Measurements from ENCODE around the gene RELB.

The RELB gene

DNA sequence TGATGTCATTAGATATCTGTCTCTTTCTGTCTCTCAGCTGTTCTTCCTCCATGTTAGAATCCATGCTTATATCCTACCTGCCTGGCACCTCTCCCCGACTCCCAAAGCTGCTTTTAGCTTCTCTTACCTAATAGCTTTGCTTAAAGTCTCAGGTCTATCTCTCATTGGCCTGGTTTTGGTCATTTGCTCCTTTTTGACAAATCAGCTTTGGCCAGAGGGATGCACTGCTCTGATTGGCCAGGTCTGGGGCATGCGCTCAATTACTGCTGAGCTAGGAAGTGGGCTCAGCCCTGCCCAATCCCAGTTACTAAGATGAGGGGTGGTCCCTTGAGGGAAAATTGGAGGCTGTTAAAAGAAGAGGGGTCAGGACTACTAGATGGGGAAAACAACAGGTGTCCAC is 26.1 kb downstream of the RELB start:
- no peak for DNase-seq

DNA sequence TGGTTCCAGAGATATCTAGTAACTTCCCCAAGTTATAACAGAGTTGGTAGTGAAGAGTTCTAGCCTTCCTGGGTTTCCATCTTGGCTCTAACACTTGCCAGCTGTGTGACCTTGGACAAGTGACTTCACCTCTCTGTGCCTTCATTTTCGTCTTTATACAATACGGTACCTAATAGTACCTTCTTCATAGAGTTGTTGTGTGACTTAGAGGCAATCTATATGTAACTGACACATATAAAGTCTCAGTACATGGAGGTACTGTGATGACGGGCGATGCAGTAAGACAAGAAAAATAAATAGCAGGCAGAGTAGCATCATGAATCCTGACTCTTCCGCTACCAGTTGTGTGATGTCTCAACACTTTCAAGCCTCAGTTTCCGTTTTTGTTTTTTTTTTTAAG is 29.6 kb downstream of the RELB start:
- no peak for DNase-seq

DNA sequence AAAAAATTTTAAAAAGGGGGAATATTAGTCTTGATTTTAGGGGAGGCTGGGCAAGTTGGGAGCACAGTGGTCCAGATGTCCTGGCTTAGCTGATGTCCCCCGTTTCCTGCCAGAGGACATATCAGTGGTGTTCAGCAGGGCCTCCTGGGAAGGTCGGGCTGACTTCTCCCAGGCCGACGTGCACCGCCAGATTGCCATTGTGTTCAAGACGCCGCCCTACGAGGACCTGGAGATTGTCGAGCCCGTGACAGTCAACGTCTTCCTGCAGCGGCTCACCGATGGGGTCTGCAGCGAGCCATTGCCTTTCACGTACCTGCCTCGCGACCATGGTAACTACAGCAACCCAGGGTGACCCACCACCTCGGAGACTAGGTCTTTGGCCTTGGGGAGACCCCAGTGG is 31.2 kb downstream of the RELB start:
- no peak for DNase-seq

DNA sequence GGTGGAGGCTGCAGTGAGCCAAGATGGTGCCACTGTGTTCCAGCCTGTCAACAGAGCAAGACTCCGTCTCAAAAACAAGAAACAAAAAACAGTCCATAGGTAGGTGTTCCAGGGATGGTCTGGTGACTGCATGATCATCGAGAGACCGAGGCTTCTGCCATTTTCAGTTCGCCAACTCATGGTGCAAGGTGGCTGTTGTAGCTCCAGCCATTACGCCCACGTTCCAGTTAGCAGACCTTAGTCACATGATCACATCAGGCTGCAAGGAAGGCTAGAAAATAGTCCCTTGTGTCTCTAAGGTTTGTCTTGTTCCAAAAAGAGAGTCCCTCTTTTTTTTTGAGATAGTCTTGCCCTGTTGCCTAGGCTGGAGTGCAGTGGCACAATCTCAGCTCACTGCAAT is 34.5 kb downstream of the RELB start:
- no peak for DNase-seq

DNA sequence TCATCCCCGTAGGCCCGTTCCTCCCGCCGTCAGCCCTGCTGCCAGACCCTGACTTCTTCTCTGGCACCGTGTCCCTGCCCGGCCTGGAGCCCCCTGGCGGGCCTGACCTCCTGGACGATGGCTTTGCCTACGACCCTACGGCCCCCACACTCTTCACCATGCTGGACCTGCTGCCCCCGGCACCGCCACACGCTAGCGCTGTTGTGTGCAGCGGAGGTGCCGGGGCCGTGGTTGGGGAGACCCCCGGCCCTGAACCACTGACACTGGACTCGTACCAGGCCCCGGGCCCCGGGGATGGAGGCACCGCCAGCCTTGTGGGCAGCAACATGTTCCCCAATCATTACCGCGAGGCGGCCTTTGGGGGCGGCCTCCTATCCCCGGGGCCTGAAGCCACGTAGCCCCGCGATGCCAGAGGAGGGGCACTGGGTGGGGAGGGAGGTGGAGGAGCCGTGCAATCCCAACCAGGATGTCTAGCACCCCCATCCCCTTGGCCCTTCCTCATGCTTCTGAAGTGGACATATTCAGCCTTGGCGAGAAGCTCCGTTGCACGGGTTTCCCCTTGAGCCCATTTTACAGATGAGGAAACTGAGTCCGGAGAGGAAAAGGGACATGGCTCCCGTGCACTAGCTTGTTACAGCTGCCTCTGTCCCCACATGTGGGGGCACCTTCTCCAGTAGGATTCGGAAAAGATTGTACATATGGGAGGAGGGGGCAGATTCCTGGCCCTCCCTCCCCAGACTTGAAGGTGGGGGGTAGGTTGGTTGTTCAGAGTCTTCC is 36.3 kb downstream of the RELB start:
- DNase-seq, result no peak

DNA sequence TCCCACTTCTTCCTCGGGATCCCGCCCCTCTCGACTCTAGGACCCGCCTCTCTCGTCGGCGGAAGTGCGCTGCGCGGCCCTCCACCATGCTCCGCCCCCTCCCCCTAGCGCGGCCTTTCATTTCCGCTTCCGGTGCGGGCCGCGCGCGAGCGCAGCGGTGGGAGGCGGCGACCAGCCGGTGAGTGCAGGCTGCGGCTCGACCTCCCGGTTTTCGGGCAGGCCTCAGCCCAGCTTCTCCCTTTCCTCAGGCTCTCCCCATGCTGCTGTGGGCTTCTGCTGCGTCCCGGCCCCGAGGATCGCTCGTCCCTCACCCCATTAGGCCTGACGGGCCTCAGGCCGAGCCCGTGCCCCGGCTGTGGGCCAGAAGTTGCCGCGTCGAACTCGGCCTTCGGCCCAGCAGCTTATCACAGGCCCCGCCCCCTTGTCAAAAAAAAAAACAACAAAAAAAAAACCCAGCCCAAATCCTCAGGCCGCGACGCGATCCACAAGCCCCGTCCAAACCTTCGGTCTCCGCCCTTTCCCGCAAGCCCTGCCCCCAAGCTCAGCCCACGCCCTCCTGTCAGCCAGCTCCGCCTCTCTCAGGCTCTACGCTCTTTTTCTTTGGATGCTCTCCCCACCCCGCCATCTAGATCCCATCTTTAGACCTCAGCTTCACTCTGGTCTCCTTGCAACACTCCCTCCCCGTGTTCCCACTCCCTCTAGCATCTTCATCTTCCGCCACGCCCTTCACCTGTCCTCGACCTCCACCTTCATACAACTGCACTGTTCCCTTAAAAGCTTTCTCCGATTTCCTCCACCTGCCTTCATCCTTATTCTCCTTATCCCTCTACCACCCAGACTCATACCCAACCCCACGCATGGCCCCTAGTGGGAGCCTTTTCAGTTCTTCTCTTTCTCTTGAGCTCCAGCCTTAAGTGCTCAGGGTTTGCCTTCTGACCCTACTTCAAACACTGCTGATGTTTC is 37.9 kb downstream of the RELB start, which contains the start of gene CLASRP:
TSS of gene CLASRP (plus strand) at position 115 of the 963 bp plus-strand sequence. CDS start 1,168 bp downstream, outside the sequence.
- DNase-seq, result peak; percentile 93

DNA sequence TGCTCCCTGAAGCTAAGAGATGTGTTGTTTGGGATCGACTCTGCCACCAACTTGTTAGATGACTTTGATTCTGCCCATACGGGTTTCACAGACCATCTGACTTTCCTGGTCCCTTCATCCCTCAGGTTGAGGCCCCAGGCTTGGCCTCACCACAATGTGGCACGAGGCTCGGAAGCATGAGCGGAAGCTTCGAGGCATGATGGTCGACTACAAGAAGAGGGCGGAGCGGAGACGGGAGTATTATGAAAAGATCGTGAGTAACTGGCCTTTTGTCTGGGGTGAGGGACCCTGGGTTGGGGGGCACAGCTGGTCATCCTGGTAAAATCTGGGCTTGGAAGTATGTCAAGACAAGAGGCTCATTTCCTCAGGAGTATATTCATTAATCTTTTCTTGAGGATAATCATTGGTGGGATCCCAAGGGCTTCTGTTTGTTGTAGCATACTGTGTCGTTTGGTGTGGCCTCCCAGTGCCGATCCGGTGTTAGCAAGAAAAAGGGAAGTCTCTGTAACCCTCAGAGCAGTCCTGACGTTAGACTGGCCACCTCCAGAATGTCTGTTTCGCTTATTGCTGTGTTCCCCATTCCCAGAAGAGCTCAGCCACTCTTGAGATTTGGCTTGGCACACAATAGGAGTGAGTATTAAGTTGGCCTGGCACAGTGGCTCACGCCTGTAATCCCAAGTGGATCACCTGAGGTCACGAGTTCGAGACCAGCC is 39.0 kb downstream of the RELB start:
- DNase-seq, result no peak

DNA sequence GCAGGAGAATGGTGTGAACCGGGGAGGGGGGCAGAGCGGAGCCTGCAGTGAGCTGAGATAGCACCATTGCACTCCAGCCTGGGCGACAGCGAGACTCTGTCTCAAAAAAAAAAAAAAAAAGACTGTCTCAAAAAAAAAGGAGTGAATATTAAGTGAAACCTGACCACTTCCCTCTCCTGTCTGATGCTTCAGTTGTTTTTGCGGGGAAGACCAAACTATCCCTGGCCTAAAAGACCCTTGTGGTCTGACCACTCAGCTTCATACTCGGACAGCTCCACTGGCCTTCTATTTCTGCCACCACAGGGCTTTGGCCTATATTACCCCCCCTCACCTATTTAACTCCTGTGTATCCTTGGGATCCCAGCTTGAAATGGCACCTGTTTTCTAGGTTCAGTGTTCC is 39.9 kb downstream of the RELB start:
- no peak for DNase-seq

DNA sequence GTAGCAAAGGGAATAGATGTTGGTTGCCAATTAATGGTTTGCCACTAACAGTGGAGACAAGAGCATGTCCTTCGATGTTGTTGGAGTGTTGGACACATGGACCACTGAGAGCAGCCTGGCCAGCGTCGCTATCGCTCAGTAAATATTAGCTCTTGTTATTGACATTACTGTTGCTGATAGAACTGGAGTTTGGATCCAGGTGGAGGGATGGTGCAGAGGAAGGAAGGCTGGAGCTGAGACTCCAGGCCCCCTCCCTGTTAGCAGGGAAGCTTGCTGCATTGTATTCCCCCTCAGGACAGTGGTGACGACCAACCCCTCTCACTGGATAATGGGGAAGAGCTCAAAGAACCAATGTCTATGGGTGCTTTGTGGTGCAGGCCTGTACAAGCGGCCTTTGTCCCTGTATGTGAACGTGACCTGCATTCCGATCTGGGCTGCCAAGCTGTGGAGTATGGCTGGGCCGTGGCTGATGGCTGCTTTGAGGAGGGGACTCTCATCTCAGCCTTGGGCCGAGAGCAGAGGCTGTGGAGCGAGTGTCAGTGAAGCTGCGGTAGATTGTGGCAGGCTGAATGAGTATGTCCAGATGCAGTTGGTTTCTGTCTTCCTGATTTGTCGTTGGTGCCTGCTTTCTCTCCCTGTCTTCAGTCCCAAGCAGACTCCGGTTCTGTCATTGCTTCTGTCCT is 44.5 kb downstream of the RELB start:
- peak; percentile 90 for DNase-seq

DNA sequence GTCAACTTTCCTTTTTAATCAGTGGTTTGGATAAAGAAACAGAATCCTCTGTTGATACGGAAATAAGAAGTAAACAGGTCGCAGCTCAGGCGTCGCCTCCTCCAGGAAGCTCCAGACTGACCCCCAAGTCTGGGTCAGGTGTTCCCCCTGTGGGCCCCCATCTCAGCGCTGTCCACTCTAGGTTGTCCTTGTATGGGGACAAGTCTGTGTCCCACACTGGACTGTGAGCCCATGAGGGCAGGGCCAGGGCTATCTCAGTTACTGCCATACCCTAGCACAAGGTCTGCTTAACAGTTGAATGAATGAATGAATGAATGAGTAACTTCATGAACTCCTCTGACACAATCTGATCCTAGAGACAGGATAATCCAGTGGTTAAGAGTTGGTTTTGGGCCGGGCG is 45.1 kb downstream of the RELB start:
- DNase-seq, result no peak

DNA sequence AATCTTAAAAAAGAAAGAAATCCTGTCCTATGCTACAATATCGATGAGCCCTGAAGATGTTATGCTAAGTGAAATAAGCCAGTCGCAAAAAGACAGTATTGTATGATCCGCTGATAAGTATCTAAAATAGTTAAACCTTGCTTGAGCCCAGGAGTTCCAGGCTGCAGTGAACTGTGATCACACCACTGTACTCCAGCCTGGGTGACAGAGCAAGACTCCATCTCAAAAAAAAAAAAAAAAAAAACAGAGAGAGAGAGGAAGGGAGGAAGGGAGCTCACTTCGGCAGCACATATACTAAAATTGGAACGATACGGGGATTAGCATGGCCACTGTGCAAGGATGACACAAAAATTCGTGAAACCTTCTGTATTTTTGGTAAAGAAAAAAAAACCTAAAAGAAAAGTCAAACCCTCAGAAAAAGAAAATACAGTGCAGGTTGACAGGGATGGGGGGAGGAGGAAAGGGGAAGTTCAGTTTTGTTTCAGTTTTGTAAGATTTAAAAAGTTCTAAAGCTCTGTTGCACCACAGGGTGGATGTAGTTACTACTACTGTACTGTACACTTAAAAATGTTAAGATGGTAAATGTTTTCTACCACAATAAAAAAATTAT is 46.0 kb downstream of the RELB start:
- DNase-seq, result no peak

DNA sequence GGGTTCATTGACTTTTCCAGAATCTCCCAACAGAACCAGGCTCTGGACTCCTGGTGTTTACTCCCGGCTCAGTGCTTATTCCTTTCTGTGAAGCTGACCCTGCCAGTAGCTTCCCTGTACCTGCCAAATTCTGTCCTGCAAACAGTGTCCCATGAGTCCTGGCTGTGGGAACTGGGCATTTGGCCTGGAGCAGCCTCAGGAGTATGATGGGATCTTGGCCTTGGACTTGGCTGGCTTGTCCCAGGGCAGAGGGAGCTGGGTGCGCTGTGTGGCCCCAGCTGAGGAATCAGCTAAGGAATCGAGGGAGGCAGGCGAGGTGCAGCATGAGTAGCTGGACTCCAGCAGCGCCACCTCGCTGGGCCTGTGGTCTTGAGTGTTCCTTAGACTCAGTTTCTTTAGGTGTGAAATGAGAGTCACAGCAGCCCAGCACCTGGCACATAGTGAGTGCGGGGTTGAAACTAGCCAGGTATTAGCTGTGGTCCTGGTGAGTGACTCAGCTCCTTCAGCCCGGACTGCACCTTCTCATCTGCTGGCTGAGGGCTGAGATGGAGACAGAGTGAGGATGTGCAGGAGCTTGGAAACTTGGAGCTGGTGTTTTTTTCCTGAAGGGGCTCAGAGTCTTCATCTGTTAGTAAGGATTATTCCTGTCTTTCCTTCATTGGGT is 47.9 kb downstream of the RELB start:
- no peak for DNase-seq

DNA sequence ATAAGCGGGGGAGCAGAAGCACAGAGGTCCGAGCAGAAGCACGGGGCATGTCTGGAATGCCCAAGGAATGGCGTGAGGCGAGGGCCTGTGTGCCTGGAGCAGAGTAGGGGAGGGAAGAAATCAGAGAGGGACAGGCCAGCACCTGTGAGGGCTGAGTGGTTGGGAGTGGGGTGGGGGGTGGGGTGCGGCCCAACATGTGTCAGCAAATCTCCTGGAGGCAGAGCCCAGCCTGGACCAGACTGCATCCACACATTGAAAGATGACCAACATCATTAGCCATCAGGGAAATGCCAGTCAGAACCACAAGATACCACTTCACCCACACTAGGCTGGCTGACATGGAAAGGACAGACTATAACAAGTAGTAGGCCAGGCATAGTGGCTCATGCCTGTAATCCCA is 48.8 kb downstream of the RELB start:
- DNase-seq, result no peak

DNA sequence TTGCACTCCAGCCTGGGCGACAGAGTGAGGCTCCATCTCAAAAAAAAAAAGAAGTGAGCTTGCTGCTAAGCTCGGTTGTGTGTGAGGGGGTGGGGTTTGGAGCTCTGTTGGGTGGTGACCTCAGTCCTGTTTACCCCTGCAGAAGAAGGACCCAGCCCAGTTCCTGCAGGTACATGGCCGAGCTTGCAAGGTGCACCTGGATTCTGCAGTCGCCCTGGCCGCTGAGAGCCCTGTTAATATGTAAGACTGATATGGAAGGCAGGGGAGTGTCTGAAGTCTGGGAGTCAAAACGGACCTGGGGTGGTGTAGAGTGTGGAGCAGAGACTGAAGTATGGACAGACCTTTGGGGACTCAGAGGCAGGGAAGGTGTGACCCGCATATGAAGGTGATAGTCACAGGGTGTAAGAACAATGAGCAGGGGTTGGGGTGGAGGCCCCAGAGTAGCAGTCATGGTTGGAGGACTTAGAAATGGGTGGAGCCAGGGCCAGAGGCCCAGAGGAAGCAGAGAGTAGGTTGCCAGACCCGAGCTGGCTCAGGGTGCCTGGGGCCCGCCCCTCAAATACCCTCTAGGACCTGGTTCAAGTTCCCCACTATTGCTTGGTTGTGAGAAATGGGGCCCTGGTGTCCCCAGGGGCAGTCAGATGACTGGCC is 50.8 kb downstream of the RELB start:
- no peak for DNase-seq

DNA sequence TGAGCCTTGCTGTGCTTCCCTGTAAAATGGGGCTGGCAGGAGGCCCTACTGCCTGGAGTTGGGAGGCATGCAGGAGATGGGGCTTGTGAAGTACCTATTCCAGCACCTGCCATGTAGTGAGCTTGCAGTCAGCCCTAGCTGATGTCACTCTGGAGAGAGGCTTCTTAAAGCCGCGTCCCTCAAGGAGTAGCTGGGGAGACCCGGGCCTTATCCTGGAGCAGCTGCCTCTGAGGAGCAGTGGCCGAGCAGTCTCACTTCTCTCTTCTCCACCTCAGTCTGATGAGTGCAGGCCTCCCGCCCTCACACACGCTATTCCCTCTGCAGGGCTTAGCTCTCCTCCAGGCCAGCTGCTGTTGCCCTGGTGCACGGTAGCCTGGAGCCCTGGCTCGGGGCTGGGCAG is 55.6 kb downstream of the RELB start:
- DNase-seq, result no peak

DNA sequence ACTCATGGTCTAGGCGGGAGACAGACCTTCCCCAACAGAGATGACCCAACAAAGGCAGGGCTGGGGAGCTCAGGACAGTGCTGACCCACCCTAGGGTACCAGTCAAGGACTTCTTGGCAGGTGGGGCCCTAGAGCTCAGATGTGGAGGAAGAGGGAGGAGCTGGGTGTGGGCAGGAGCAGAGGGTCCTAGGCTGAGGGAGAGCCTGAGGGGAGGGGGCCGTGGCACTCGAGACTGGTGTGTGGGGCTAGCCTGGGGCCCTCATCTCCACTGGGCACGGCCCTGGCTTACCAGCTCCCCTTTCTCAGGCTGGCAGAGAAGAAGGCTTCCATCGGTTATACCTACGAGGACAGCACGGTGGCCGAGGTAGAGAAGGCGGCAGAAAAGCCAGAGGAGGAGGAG is 56.2 kb downstream of the RELB start:
- no peak for DNase-seq

DNA sequence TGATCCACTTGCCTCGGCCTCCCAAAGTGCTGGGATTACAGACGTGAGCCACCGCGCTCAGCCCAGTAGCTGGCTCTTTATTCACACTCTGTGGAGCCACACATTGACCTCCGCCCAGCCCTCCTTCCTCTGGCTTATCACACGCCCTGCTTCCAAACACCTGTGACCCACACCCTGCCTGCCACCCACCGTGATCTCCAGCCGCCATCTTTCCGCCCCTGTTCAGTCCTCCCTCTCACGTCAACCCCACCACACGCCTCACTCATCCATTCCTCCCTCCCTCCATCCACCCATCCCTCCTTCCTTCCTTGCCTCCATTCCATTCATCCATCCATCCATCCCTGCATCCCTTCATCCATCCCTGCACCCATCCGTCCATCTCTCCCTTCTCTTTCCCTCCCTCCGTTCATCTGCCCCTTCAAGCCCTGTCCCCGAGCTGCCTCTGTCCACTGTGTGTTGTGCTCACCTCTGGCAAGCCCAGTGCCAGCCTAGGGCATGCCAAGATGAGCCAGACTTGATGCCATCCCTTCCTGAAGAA is 57.4 kb downstream of the RELB start:
- DNase-seq, result no peak

DNA sequence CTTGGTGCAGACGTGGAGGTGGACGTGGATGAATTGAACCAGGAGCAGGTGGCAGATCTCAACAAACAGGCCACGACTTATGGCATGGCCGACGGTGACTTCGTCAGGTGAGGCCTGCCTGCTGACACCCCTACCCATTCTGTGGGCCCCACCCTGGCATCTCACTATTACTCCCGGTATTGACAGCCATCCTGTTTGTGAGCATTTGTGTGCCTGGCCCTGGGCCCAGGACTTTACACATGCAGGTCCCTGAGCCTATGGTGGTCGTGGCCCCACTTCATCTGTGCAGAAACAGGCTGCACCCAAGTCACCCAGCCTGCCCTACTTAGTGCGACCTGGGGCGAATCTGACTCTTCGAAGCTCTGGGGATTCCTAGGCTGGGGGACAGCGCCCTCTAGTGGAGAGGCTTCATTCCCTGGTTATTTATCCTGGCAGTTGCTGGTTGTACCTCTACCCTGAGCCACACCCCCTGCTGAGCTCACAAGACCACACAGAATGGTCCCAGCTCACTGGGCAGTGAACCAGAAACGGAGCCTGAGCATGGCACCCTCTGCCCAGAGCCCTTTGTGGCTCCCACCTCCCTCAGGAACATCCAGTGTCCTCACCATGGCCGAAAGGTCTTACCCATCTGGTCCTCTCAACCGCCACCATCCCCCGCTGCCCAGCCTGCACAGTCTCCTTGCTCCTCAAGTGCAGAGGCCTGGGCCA is 58.1 kb downstream of the RELB start:
- DNase-seq, result peak; percentile 86

DNA sequence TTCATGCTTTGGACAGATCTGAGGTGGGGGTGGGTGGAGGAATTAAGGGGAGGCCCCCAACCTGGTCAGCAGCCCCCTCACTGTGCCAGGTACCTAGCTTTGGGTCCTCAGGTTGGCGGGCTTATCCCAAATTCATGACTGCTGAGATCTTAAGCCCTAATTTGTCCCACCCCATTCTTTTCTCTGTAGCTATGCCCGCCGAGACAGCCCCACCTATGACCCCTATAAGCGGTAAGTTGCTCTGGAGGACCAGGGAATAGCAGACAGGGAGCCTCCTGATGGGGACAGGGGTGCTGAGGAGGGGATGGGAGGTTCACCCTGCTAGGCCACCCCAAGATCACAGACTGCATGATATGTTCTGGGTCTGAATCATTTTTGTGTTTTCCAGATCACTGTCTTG is 60.7 kb downstream of the RELB start:
- no peak for DNase-seq
